ENCODE results near the gene LAT.

LAT gene

GRCh38 chr16:29011112-29011511 lies 26.3 kb downstream of the LAT start:
- peaks cover 13% of the 10 kb centered on the region for H3K4me1 Mint-ChIP-seq
- no peak for ATAC-seq
- H3K4me3 Mint-ChIP-seq, result no peak overlapping the region
- H3K36me3 Mint-ChIP-seq, result no peaks in the 10 kb centered on the region
- no peak overlapping the region for H3K27ac Mint-ChIP-seq
- H3K9me3 Mint-ChIP-seq, result no peaks in the 10 kb centered on the region
- H3K27me3 Mint-ChIP-seq, result peaks cover 14% of the 10 kb centered on the region

GRCh38 chr16:29011851-29012250 lies 27.0 kb downstream of the LAT start:
- peaks cover 13% of the 10 kb centered on the region for H3K4me1 Mint-ChIP-seq
- no peak overlapping the region for H3K4me3 Mint-ChIP-seq
- ATAC-seq, result no peak
- no peaks in the 10 kb centered on the region for H3K9me3 Mint-ChIP-seq
- H3K27me3 Mint-ChIP-seq, result peaks cover 11% of the 10 kb centered on the region
- no peaks in the 10 kb centered on the region for H3K36me3 Mint-ChIP-seq
- no peak overlapping the region for H3K27ac Mint-ChIP-seq

- Mint-ChIP-seq H3K4me3 (no peak overlapping the region), H3K4me1 (peaks cover 13% of the 10 kb centered on the region), H3K27me3 (peaks cover 11% of the 10 kb centered on the region), H3K27ac (no peak overlapping the region), H3K36me3 (no peaks in the 10 kb centered on the region), H3K9me3 (no peaks in the 10 kb centered on the region)
- ATAC-seq, result no peak
Observed at GRCh38 chr16:29012913-29013553, 28.2 kb downstream of the LAT start.

GRCh38 chr16:29014561-29015069 lies 29.8 kb downstream of the LAT start:
- no peaks in the 10 kb centered on the region for H3K36me3 Mint-ChIP-seq

GRCh38 chr16:29022196-29022595 lies 37.3 kb downstream of the LAT start:
- no peak overlapping the region for H3K4me3 Mint-ChIP-seq
- no peaks in the 10 kb centered on the region for H3K4me1 Mint-ChIP-seq
- no peaks in the 10 kb centered on the region for H3K36me3 Mint-ChIP-seq
- H3K27ac Mint-ChIP-seq, result no peak overlapping the region
- peaks cover 16% of the 10 kb centered on the region for H3K27me3 Mint-ChIP-seq
- ATAC-seq, result no peak
- no peaks in the 10 kb centered on the region for H3K9me3 Mint-ChIP-seq

More at GRCh38 chr16:29014561-29015069, 29.8 kb downstream of the LAT start:
- H3K9me3 Mint-ChIP-seq, result no peaks in the 10 kb centered on the region
- ATAC-seq, result peak; percentile 59
- H3K27ac Mint-ChIP-seq, result no peak overlapping the region
- H3K4me1 Mint-ChIP-seq, result peaks cover 6% of the 10 kb centered on the region
- H3K4me3 Mint-ChIP-seq, result no peak overlapping the region
- H3K27me3 Mint-ChIP-seq, result no peaks in the 10 kb centered on the region

GRCh38 chr16:29023279-29024277 lies 38.7 kb downstream of the LAT start:
- Mint-ChIP-seq H3K27me3 (peaks cover 23% of the 10 kb centered on the region), H3K9me3 (no peaks in the 10 kb centered on the region), H3K4me1 (peaks cover under 1% of the 10 kb centered on the region), H3K4me3 (no peak overlapping the region), H3K27ac (no peak overlapping the region), H3K36me3 (no peaks in the 10 kb centered on the region)
- no peak for ATAC-seq

GRCh38 chr16:29024278-29024677 lies 39.4 kb downstream of the LAT start:
- Mint-ChIP-seq H3K27me3 (peaks cover 26% of the 10 kb centered on the region), H3K9me3 (no peaks in the 10 kb centered on the region), H3K36me3 (no peaks in the 10 kb centered on the region), H3K27ac (no peak overlapping the region), H3K4me3 (no peak overlapping the region), H3K4me1 (peaks cover 7% of the 10 kb centered on the region)
- ATAC-seq, result no peak

- H3K27ac Mint-ChIP-seq, result no peak overlapping the region
Observed at GRCh38 chr16:29025218-29025617, 40.4 kb downstream of the LAT start.

GRCh38 chr16:29025735-29026134 lies 40.9 kb downstream of the LAT start:
- H3K36me3 Mint-ChIP-seq, result no peaks in the 10 kb centered on the region
- H3K4me1 Mint-ChIP-seq, result peaks cover 19% of the 10 kb centered on the region
- H3K4me3 Mint-ChIP-seq, result no peak overlapping the region
- no peak for ATAC-seq
- no peaks in the 10 kb centered on the region for H3K9me3 Mint-ChIP-seq
- H3K27me3 Mint-ChIP-seq, result peaks cover 26% of the 10 kb centered on the region
- H3K27ac Mint-ChIP-seq, result no peak overlapping the region

More at GRCh38 chr16:29025218-29025617, 40.4 kb downstream of the LAT start:
- Mint-ChIP-seq H3K27me3 (peaks cover 26% of the 10 kb centered on the region), H3K36me3 (no peaks in the 10 kb centered on the region), H3K4me1 (peaks cover 17% of the 10 kb centered on the region), H3K9me3 (no peaks in the 10 kb centered on the region), H3K4me3 (no peak overlapping the region)
- no peak for ATAC-seq

- peak; percentile 5 for ATAC-seq
- peaks cover 24% of the 10 kb centered on the region for H3K4me1 Mint-ChIP-seq
- H3K27ac Mint-ChIP-seq, result no peak overlapping the region
- H3K36me3 Mint-ChIP-seq, result no peaks in the 10 kb centered on the region
- H3K27me3 Mint-ChIP-seq, result peaks cover 22% of the 10 kb centered on the region
- no peak overlapping the region for H3K4me3 Mint-ChIP-seq
- H3K9me3 Mint-ChIP-seq, result no peaks in the 10 kb centered on the region
Observed at GRCh38 chr16:29028457-29029167, 43.8 kb downstream of the LAT start.

GRCh38 chr16:29029168-29029994 lies 44.5 kb downstream of the LAT start:
- ATAC-seq, result peak; percentile 93
- H3K4me1 Mint-ChIP-seq, result peaks cover 24% of the 10 kb centered on the region
- no peak overlapping the region for H3K4me3 Mint-ChIP-seq
- H3K27me3 Mint-ChIP-seq, result peaks cover 15% of the 10 kb centered on the region
- no peaks in the 10 kb centered on the region for H3K9me3 Mint-ChIP-seq
- no peak overlapping the region for H3K27ac Mint-ChIP-seq
- no peaks in the 10 kb centered on the region for H3K36me3 Mint-ChIP-seq

GRCh38 chr16:29030086-29030840 lies 45.4 kb downstream of the LAT start:
- Mint-ChIP-seq H3K9me3 (no peaks in the 10 kb centered on the region), H3K4me1 (peaks cover 24% of the 10 kb centered on the region), H3K27me3 (peaks cover 10% of the 10 kb centered on the region), H3K36me3 (no peaks in the 10 kb centered on the region), H3K4me3 (no peak overlapping the region), H3K27ac (no peak overlapping the region)
- ATAC-seq, result no peak
